ENCODE data around the gene C2orf49.

Gene C2orf49

DNA sequence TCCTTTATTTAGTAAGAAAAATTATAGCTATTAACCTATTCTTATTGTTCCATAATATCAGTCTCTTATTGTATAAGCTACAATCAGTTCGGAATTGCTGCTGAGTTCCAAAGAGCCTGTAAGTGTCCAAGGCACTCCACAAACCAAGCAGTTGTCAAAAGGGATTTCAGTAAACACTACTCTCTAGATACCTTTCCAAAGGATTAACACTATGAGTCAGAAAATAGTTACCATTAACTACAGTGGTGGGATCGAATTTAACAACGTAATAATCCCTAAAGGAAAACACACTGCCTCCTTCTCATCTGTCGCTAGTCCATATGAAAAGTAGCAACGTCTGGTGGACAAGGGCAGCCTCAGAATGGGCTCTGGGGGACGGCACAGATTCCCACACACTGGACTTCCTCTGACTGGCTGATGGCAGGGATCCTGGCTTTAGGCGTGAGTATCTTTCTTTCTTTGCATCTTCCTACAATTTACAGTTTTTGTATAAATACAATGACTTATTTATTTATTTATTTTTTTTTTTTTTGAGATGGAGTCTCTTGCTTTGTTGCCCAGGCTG is 16.6 kb upstream of the C2orf49 start:
- Histone ChIP-seq H3K4me3 (ENCODE audit: low read depth in 1 of 2, low read length in 1 of 2) (no peak overlapping the region), H3K36me3 (no peaks in the 10 kb centered on the region)

GRCh38 chr2:105321875-105322646 is 15.3 kb upstream of the C2orf49 start:
- TF ChIP-seq, protein P1, sequence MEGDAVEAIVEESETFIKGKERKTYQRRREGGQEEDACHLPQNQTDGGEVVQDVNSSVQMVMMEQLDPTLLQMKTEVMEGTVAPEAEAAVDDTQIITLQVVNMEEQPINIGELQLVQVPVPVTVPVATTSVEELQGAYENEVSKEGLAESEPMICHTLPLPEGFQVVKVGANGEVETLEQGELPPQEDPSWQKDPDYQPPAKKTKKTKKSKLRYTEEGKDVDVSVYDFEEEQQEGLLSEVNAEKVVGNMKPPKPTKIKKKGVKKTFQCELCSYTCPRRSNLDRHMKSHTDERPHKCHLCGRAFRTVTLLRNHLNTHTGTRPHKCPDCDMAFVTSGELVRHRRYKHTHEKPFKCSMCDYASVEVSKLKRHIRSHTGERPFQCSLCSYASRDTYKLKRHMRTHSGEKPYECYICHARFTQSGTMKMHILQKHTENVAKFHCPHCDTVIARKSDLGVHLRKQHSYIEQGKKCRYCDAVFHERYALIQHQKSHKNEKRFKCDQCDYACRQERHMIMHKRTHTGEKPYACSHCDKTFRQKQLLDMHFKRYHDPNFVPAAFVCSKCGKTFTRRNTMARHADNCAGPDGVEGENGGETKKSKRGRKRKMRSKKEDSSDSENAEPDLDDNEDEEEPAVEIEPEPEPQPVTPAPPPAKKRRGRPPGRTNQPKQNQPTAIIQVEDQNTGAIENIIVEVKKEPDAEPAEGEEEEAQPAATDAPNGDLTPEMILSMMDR (IDR thresholded peaks at IDR 0.05) = no peak

More for the DNA sequence above, 16.6 kb upstream of the C2orf49 start:
- H3K27me3 ChIP-seq = no peaks in the 10 kb centered on the region
- H3K27ac ChIP-seq = no peak overlapping the region
- TF ChIP-seq, protein P1 (IDR thresholded peaks at IDR 0.05) = no peak
- no peaks in the 10 kb centered on the region for H3K9me3 ChIP-seq
- H3K4me1 ChIP-seq (ENCODE audit: control insufficient read depth in 1 of 2, insufficient read depth in 1 of 2, low read depth in 1 of 2, low read length in 1 of 2) = peaks cover 40 to 43% of the 10 kb centered on the region in 2 experiments

DNA sequence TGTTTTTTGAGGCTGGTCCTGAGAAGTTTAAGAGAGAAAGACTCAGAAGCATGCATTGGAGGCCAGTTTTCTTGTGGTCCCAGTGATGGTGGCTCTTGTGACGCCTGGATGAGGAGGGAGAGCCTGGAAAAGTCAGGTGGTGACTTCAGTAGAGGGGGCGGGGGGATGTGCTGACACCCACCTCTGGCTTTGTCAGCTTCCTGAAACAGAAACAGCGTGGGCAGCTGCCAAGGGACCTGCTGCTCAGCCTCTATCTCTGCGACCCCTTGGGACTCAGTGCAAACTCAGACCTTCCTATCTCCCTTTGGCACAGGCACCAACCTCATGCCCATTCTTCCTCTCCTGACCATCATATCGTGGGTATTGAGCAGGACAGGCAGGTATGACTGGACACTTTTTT is 14.2 kb upstream of the C2orf49 start:
- Histone ChIP-seq H3K27me3 (no peaks in the 10 kb centered on the region), H3K9me3 (no peaks in the 10 kb centered on the region), H3K4me3 (ENCODE audit: low read depth in 1 of 2, low read length in 1 of 2) (no peak overlapping the region), H3K36me3 (no peaks in the 10 kb centered on the region), H3K4me1 (ENCODE audit: control insufficient read depth in 1 of 2, insufficient read depth in 1 of 2, low read depth in 1 of 2, low read length in 1 of 2) (peaks cover 52 to 59% of the 10 kb centered on the region in 2 experiments), H3K27ac (peak overlapping the region; percentile 79)
- TF ChIP-seq, protein P1 (IDR thresholded peaks at IDR 0.05) = no peak

More at GRCh38 chr2:105321875-105322646, 15.3 kb upstream of the C2orf49 start:
- Histone ChIP-seq H3K27me3 (no peaks in the 10 kb centered on the region), H3K4me3 (ENCODE audit: low read depth in 1 of 2, low read length in 1 of 2) (no peak overlapping the region), H3K4me1 (ENCODE audit: control insufficient read depth in 1 of 2, insufficient read depth in 1 of 2, low read depth in 1 of 2, low read length in 1 of 2) (peaks cover 50 to 53% of the 10 kb centered on the region in 2 experiments), H3K9me3 (no peaks in the 10 kb centered on the region), H3K27ac (no peak overlapping the region), H3K36me3 (no peaks in the 10 kb centered on the region)

DNA sequence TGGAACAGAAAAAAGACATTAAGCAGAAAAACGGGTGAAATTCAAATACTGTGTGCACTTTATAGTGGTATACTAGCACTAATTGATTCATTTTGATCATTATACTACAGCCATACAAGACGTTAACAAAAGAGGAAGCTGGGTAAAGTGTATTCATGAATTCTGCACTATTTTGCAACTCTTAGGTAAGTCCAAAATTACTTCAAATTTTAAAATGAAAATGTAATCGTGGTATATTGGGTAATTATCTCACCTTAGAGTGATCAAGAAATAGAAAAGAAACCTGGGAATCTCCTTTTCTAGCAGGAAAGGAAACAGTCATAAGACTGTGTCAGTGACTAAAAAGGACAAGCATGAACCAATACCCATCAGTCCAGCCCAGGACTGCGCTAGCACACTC is 13.2 kb upstream of the C2orf49 start:
- TF ChIP-seq, protein P1 (IDR thresholded peaks at IDR 0.05) = no peak
- Histone ChIP-seq H3K36me3 (no peaks in the 10 kb centered on the region), H3K9me3 (no peaks in the 10 kb centered on the region), H3K27ac (peak overlapping the region; percentile 79), H3K4me1 (ENCODE audit: control insufficient read depth in 1 of 2, insufficient read depth in 1 of 2, low read depth in 1 of 2, low read length in 1 of 2) (peaks cover 59 to 65% of the 10 kb centered on the region in 2 experiments), H3K4me3 (ENCODE audit: low read depth in 1 of 2, low read length in 1 of 2) (peak overlapping the region in 1 of 2 experiments; percentile 19), H3K27me3 (no peaks in the 10 kb centered on the region)

DNA sequence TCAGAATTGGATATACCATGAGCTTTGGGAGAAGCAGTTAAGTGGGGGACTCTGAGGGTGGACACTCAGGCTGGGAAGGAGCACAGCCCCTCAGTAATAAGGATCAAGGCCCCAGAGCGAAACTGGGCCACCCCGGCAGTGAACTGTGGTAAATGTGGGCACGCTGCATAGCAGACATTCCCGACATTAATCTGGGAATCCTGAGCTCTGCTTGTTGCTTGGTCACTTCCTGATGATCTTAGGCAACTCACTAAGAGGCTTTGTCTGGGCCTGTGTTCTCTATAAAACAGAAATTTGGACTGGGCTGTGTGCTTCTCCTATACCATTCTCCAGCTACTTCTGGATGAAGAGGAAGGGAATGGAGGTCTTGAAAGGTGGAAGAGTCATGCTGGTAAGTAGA is 12.6 kb upstream of the C2orf49 start:
- Histone ChIP-seq H3K4me3 (ENCODE audit: low read depth in 1 of 2, low read length in 1 of 2) (peak overlapping the region in 1 of 2 experiments; percentile 19), H3K27ac (peak overlapping the region; percentile 79)

More for the DNA sequence above, 12.6 kb upstream of the C2orf49 start:
- no peaks in the 10 kb centered on the region for H3K36me3 ChIP-seq
- H3K4me1 ChIP-seq (ENCODE audit: control insufficient read depth in 1 of 2, insufficient read depth in 1 of 2, low read depth in 1 of 2, low read length in 1 of 2) = peaks cover 60 to 67% of the 10 kb centered on the region in 2 experiments
- no peaks in the 10 kb centered on the region for H3K27me3 ChIP-seq
- H3K9me3 ChIP-seq = no peaks in the 10 kb centered on the region
- TF ChIP-seq, protein P1 (IDR thresholded peaks at IDR 0.05) = no peak

Measured in neutrophil (primary cell).